ENCODE results near the gene AMZ2. TPM values are rescaled to one million over a fixed set of nuclear protein-coding genes. Genes with fewer than 3 reads are reported as not detected.
"Not testable (repeated sequence)": the region's sequence is repeated elsewhere in the genome, so short reads cannot be mapped to it uniquely, and the experiment has no call there.

The AMZ2 gene
- total RNA-seq, 1 donor from 2014 or later, result 70.3 TPM

- peak overlapping the region; percentile 86 for H3K27ac Mint-ChIP-seq (ENCODE audit: unreplicated experiment)
- no peak for DNase-seq (ENCODE audit: low spot score)
- peaks cover 9% of the 10 kb centered on the region for H3K27me3 Mint-ChIP-seq (ENCODE audit: unreplicated experiment)
- TF ChIP-seq CTCF (IDR thresholded peaks at IDR 0.05; ENCODE audit: unreplicated experiment), result no peak
- peak overlapping the region; percentile 47 for H3K4me3 Mint-ChIP-seq (ENCODE audit: unreplicated experiment)
- peaks cover 16% of the 10 kb centered on the region for H3K36me3 Mint-ChIP-seq (ENCODE audit: low read depth, unreplicated experiment)
- H3K4me1 Mint-ChIP-seq (ENCODE audit: unreplicated experiment), result peaks cover 46% of the 10 kb centered on the region
- H3K9me3 Mint-ChIP-seq (ENCODE audit: unreplicated experiment), result no peaks in the 10 kb centered on the region
These were observed 37.1 kb upstream of the AMZ2 start for GRCh38 chr17:68210570-68211315.

- H3K36me3 Mint-ChIP-seq (ENCODE audit: low read depth, unreplicated experiment); DNase-seq (ENCODE audit: low spot score); H3K27me3 Mint-ChIP-seq (ENCODE audit: unreplicated experiment); H3K9me3 Mint-ChIP-seq (ENCODE audit: unreplicated experiment): not testable (repeated sequence)
- peak overlapping the region; percentile 54 for H3K27ac Mint-ChIP-seq (ENCODE audit: unreplicated experiment)
- peak overlapping the region; percentile 15 for H3K4me3 Mint-ChIP-seq (ENCODE audit: unreplicated experiment)
- H3K4me1 Mint-ChIP-seq (ENCODE audit: unreplicated experiment), result peaks cover 30% of the 10 kb centered on the region
These were observed 34.1 kb upstream of the AMZ2 start for GRCh38 chr17:68213428-68214411.

GRCh38 chr17:68215453-68215852 is 32.4 kb upstream of the AMZ2 start:
- not testable (repeated sequence) for H3K27ac Mint-ChIP-seq (ENCODE audit: unreplicated experiment); H3K27me3 Mint-ChIP-seq (ENCODE audit: unreplicated experiment); DNase-seq (ENCODE audit: low spot score); H3K36me3 Mint-ChIP-seq (ENCODE audit: low read depth, unreplicated experiment); H3K9me3 Mint-ChIP-seq (ENCODE audit: unreplicated experiment); H3K4me3 Mint-ChIP-seq (ENCODE audit: unreplicated experiment)
- peaks cover 26% of the 10 kb centered on the region for H3K4me1 Mint-ChIP-seq (ENCODE audit: unreplicated experiment)

DNA sequence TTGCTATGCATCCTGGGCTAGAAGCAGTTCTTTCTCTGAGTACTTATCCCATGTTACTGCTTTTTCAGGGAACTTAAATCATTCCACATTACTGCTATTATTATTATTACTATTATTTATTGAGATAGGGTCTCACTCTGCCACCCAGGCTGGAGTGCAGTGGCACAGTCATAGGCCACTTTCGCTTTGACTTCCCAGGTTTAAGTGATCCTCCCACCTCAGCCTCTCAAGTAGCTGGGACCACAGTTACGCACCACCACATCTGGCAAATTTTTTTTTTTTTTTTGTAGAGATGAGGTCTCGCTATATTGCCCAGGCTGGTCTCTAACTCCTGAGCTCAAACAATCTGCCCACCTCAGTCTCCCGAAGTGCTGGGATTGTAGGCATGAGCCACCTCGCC is 28.4 kb upstream of the AMZ2 start:
- not testable (repeated sequence) for H3K4me3 Mint-ChIP-seq (ENCODE audit: unreplicated experiment); H3K9me3 Mint-ChIP-seq (ENCODE audit: unreplicated experiment); DNase-seq (ENCODE audit: low spot score); H3K27me3 Mint-ChIP-seq (ENCODE audit: unreplicated experiment); H3K27ac Mint-ChIP-seq (ENCODE audit: unreplicated experiment); H3K4me1 Mint-ChIP-seq (ENCODE audit: unreplicated experiment); H3K36me3 Mint-ChIP-seq (ENCODE audit: low read depth, unreplicated experiment)

- not testable (repeated sequence) for DNase-seq (ENCODE audit: low spot score)
These were observed 27.7 kb upstream of the AMZ2 start for GRCh38 chr17:68220186-68220585.

DNA sequence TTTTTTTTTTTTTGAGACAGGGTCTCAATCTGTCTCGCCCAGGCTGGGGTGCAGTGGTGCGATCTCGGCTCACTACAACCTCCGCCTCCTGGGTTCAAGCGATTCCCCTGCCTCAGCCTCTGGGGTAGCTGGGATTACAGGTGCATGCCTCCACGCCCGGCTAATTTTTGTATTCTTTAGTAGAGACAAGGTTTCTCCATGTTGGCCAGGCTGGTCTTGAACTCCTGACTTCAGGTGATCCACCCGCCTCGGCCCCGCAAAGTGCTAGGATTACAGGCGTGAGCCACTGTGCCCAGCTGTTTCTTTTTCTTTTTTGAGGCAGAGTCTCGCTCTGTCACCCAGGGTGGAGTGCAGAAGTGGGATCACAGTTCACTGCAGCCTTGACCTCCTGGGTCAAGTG is 27.1 kb upstream of the AMZ2 start:
- H3K9me3 Mint-ChIP-seq (ENCODE audit: unreplicated experiment), result not testable (repeated sequence)

More at GRCh38 chr17:68220186-68220585, 27.7 kb upstream of the AMZ2 start:
- H3K36me3 Mint-ChIP-seq (ENCODE audit: low read depth, unreplicated experiment); H3K4me1 Mint-ChIP-seq (ENCODE audit: unreplicated experiment); H3K27me3 Mint-ChIP-seq (ENCODE audit: unreplicated experiment); H3K4me3 Mint-ChIP-seq (ENCODE audit: unreplicated experiment); H3K27ac Mint-ChIP-seq (ENCODE audit: unreplicated experiment); H3K9me3 Mint-ChIP-seq (ENCODE audit: unreplicated experiment): not testable (repeated sequence)

DNA sequence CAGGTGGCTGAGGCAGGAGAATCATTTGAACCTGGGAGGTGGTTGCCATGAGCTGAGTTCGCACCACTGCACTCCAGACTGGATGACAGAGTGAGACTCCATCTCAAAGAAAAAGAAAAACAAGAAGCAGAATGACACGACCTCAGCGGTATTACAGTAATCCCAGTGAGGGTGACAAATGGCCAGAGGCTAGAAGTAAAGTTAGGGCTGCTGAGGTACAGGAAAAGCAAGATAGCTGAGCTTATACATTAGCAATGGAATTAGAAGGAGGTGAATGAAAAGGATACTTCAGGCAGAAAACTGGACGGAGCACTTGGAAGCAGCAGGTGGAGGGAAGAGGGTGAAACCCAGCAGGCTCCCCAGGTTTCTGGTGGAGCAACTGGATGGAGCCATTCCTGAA is 26.1 kb upstream of the AMZ2 start:
- Mint-ChIP-seq H3K27ac (ENCODE audit: unreplicated experiment) (no peak overlapping the region), H3K27me3 (ENCODE audit: unreplicated experiment) (peaks cover 2% of the 10 kb centered on the region), H3K36me3 (ENCODE audit: low read depth, unreplicated experiment) (peaks cover 3% of the 10 kb centered on the region), H3K9me3 (ENCODE audit: unreplicated experiment) (no peaks in the 10 kb centered on the region), H3K4me3 (ENCODE audit: unreplicated experiment) (no peak overlapping the region), H3K4me1 (ENCODE audit: unreplicated experiment) (peaks cover 5% of the 10 kb centered on the region)
- no peak for TF ChIP-seq CTCF (IDR thresholded peaks at IDR 0.05; ENCODE audit: unreplicated experiment)
- no peak for DNase-seq (ENCODE audit: low spot score)

More for the DNA sequence above, 27.1 kb upstream of the AMZ2 start:
- H3K4me1 Mint-ChIP-seq (ENCODE audit: unreplicated experiment); H3K4me3 Mint-ChIP-seq (ENCODE audit: unreplicated experiment); DNase-seq (ENCODE audit: low spot score); H3K27ac Mint-ChIP-seq (ENCODE audit: unreplicated experiment); H3K36me3 Mint-ChIP-seq (ENCODE audit: low read depth, unreplicated experiment); H3K27me3 Mint-ChIP-seq (ENCODE audit: unreplicated experiment): not testable (repeated sequence)

Data from endothelial cell (in vitro differentiated cells).